Thymus (tissue), 11 donors: ENCODE measurements around the gene ATG2A. TPM values are rescaled to one million over a fixed set of nuclear protein-coding genes. Genes with fewer than 3 reads are reported as not detected.

ENCODE experiments used
- DNase-seq, 9 donors: peaks; one replicate each; pipeline ENCODE4 v3.0.0-alpha.2; 2013; ENCODE audit warnings: low spot score in 9 of 9, low read depth in 6 of 9, missing footprints in 1 of 9
- H3K27ac ChIP-seq, 2 donors: one replicate each; pipeline ENCODE4 v1.5.1; 2013; ENCODE audit warnings: control low read depth in 1 of 2, low read depth in 1 of 2, low read length in 1 of 2, mild to moderate bottlenecking in 1 of 2, moderate library complexity in 1 of 2
- H3K27me3 ChIP-seq, 2 donors: one replicate each; pipeline ENCODE4 v1.5.1; 2013; ENCODE audit warnings: low read length in 1 of 2; ENCODE audit not compliant: control insufficient read depth in 2 of 2, insufficient read depth in 1 of 2
- H3K36me3 ChIP-seq, 2 donors: one replicate each; pipeline ENCODE4 v1.5.1; 2013; ENCODE audit warnings: low read length in 1 of 2, mild to moderate bottlenecking in 1 of 2, moderate library complexity in 1 of 2; ENCODE audit not compliant: control insufficient read depth in 2 of 2, insufficient read depth in 2 of 2
- H3K4me1 ChIP-seq, 2 donors: one replicate each; pipeline ENCODE4 v1.5.1; 2013; ENCODE audit warnings: low read length in 2 of 2; ENCODE audit not compliant: control insufficient read depth in 2 of 2, insufficient read depth in 2 of 2
- H3K4me3 ChIP-seq, 2 donors: one replicate each; pipeline ENCODE4 v1.5.1; 2013; ENCODE audit warnings: low read length in 2 of 2, control low read depth in 1 of 2, mild to moderate bottlenecking in 1 of 2
- H3K9me3 ChIP-seq, 2 donors: one replicate each; pipeline ENCODE4 v1.5.1; 2013; ENCODE audit warnings: low read length in 1 of 2, mild to moderate bottlenecking in 1 of 2; ENCODE audit not compliant: control insufficient read depth in 2 of 2, insufficient read depth in 1 of 2
- WGBS: extraction: QIAGEN DNeasy Blood & Tissue Kit; methylation state at CpG from one replicate; pipeline ENCODE4 v1.1.7; 2013; 5-methylcytosine and 5-hydroxymethylcytosine counted together
- polyA plus RNA-seq: library from polyadenylated mRNA; stranded (reverse); fragments of 200-250 nt; gene quantifications from one replicate; pipeline ENCODE4 v1.2.3, GENCODE V29; 2013
- total RNA-seq: library from RNA; stranded (reverse); fragments of 120-200 nt; gene quantifications from one replicate; pipeline ENCODE4 v1.2.4, GENCODE V29; 2013
- donor health status: healthy.

ATG2A gene
- total and polyA plus RNA-seq, 2 donors: 6.3 to 35.2 TPM

- DNase-seq: peak in 1 of 9 donors; percentile 54
- Histone ChIP-seq H3K9me3 (no peaks in the 10 kb centered on the region), H3K27ac (no peak overlapping the region), H3K36me3 (no peaks in the 10 kb centered on the region), H3K27me3 (no peaks in the 10 kb centered on the region), H3K4me1 (peaks cover 10 to 44% of the 10 kb centered on the region in 2 donors), H3K4me3 (no peak overlapping the region)
- WGBS: 89% methylated on average over 15 of the region's 15 CpGs
These were observed 31.4 kb downstream of the ATG2A start for GRCh38 chr11:64885367-64886286.

DNA sequence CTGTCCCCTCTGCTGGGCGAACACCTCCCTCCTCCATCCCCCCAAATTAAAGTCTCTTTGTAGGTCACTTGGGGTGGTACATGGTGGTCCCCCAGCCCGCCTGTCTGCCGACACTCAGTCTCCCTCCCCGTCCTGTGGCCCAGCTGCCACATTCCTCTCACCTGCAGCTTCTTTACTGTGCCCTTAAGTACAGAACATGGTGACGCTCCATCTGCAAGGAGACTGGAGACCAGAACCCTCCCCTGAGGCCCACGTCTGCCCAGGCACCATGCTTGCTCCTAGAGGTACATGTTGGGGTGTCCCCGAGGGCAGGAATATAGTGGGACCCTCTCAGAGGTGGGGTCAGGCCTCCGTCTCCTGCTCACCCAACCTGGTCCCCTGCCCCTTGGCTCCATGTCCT, 33.0 kb downstream of the ATG2A start:
- H3K4me1 ChIP-seq: peaks cover 23 to 60% of the 10 kb centered on the region in 2 donors
- no peaks in the 10 kb centered on the region for H3K27me3 ChIP-seq
- 97% methylated on average over 8 of the region's 8 CpGs for WGBS
- no peak overlapping the region for H3K27ac ChIP-seq
- H3K36me3 ChIP-seq: no peaks in the 10 kb centered on the region
- no peak for DNase-seq
- peaks cover 0 to 2% of the 10 kb centered on the region in 2 donors for H3K9me3 ChIP-seq
- H3K4me3 ChIP-seq: no peak overlapping the region

- Histone ChIP-seq H3K27ac (peak overlapping the region in 1 of 2 donors; percentile 46), H3K4me3 (no peak overlapping the region), H3K27me3 (no peaks in the 10 kb centered on the region), H3K9me3 (peaks cover 0 to 3% of the 10 kb centered on the region in 2 donors), H3K36me3 (no peaks in the 10 kb centered on the region), H3K4me1 (peaks cover 23 to 63% of the 10 kb centered on the region in 2 donors)
- no peak for DNase-seq
- WGBS: 96% methylated on average over 5 of the region's 5 CpGs
These were observed 33.4 kb downstream of the ATG2A start for GRCh38 chr11:64883575-64883974.

GRCh38 chr11:64882243-64882642, 34.8 kb downstream of the ATG2A start:
- 97% methylated on average over 5 of the region's 5 CpGs for WGBS
- peaks cover 0 to 3% of the 10 kb centered on the region in 2 donors for H3K9me3 ChIP-seq
- peaks cover 19 to 57% of the 10 kb centered on the region in 2 donors for H3K4me1 ChIP-seq
- no peak overlapping the region for H3K4me3 ChIP-seq
- no peak for DNase-seq
- H3K27me3 ChIP-seq: no peaks in the 10 kb centered on the region
- no peaks in the 10 kb centered on the region for H3K36me3 ChIP-seq
- no peak overlapping the region for H3K27ac ChIP-seq

GRCh38 chr11:64881476-64881875, 35.5 kb downstream of the ATG2A start:
- peaks cover 0 to 3% of the 10 kb centered on the region in 2 donors for H3K9me3 ChIP-seq
- H3K36me3 ChIP-seq: no peaks in the 10 kb centered on the region
- DNase-seq: no peak
- no peaks in the 10 kb centered on the region for H3K27me3 ChIP-seq
- no peak overlapping the region for H3K27ac ChIP-seq
- no peak overlapping the region for H3K4me3 ChIP-seq
- WGBS: 95% methylated on average over 8 of the region's 8 CpGs
- H3K4me1 ChIP-seq: peaks cover 25 to 64% of the 10 kb centered on the region in 2 donors

- Histone ChIP-seq H3K9me3 (peaks cover 0 to 3% of the 10 kb centered on the region in 2 donors), H3K4me1 (peaks cover 33 to 70% of the 10 kb centered on the region in 2 donors), H3K27me3 (no peaks in the 10 kb centered on the region), H3K27ac (peak overlapping the region; percentile 80 to 94), H3K4me3 (peak overlapping the region in 1 of 2 donors; percentile 9), H3K36me3 (peaks cover 3 to 8% of the 10 kb centered on the region in 2 donors)
- WGBS: 71% methylated on average over 14 of the region's 14 CpGs
- peak in 1 of 9 donors; percentile 76 for DNase-seq
These were observed 36.6 kb downstream of the ATG2A start for GRCh38 chr11:64880240-64881001.

GRCh38 chr11:64879244-64879900, 37.6 kb downstream of the ATG2A start:
- H3K9me3 ChIP-seq: peaks cover 0 to 3% of the 10 kb centered on the region in 2 donors
- H3K4me1 ChIP-seq: peaks cover 33 to 72% of the 10 kb centered on the region in 2 donors
- H3K36me3 ChIP-seq: peaks cover 9 to 16% of the 10 kb centered on the region in 2 donors
- H3K27ac ChIP-seq: peak overlapping the region; percentile 90 to 94
- 25% methylated on average over 16 of the region's 16 CpGs for WGBS
- DNase-seq: peak in 1 of 9 donors; percentile 38
- no peaks in the 10 kb centered on the region for H3K27me3 ChIP-seq
- H3K4me3 ChIP-seq: peak overlapping the region; percentile 79 to 86

- under 1% methylated on average over 75 of the region's 75 CpGs for WGBS
These were observed 38.3 kb downstream of the ATG2A start, which contains the start of gene EHD1 for GRCh38 chr11:64878494-64879243. EHD1 (minus strand) TSS chr11:64878621; CDS start chr11:64878464, 157 bp downstream.

More at GRCh38 chr11:64878494-64879243, 38.3 kb downstream of the ATG2A start, which contains the start of gene EHD1:
- Histone ChIP-seq H3K27me3 (no peaks in the 10 kb centered on the region), H3K4me3 (peak within 1 kb of the TSS; percentile 86 to 95), H3K4me1 (peaks cover 33 to 73% of the 10 kb centered on the region in 2 donors), H3K36me3 (peaks cover 12 to 19% of the 10 kb centered on the region in 2 donors), H3K27ac (peak within 1 kb of the TSS; percentile 90 to 94), H3K9me3 (peaks cover 0 to 3% of the 10 kb centered on the region in 2 donors)
- peak; percentile 93 to 100 (median 98) for DNase-seq
